SK-N-SH (cell line): ENCODE measurements around the gene PRLR. TPM values are rescaled to one million over a fixed set of nuclear protein-coding genes. Genes with fewer than 3 reads are reported as not detected.

ENCODE experiments used
- CTCF ChIA-PET: fragments of 300-600, 350-600 bp; formaldehyde crosslinking; extraction: SDS; loops from one replicate; lab custom pipeline; 2021; lab: Yijun Ruan, JAX
- POLR2A ChIA-PET: fragments of 350-600 bp; sonication (Branson Sonifier 250); formaldehyde crosslinking; extraction: SDS; loops from one replicate; lab custom pipeline; 2020; ENCODE audit warnings: antibody characterized with exemption, inconsistent platforms; lab: Yijun Ruan, JAX
- DNase-seq: peaks from one replicate; pipeline ENCODE4 v3.0.0; 2012
- H2AFZ ChIP-seq: fragments of 200-600 bp; sonication (generic); 2 replicates; pipeline ENCODE4 v1.8.1; 2016; ENCODE audit warnings: antibody characterized with exemption, mild to moderate bottlenecking, low read depth
- H3F3A ChIP-seq: fragments of 200-600 bp; sonication (generic); replicated peaks from 2 replicates; pipeline ENCODE3; 2016; ENCODE audit warnings: antibody characterized with exemption, mild to moderate bottlenecking; ENCODE audit not compliant: insufficient read depth
- H3K27ac ChIP-seq, 2 experiments: fragments of 200-500 bp in 1 of 2; fragments of 200-600 bp in 1 of 2; sonication (Bioruptor generic) in 1 of 2; sonication (generic), shearing (Covaris generic) in 1 of 2; 2 replicates each; pipeline versions ENCODE4 v1.5.1 to v1.6.1; 2014 to 2016; ENCODE audit warnings: low read depth in 2 of 2, inconsistent platforms in 1 of 2, low read length in 1 of 2, mild to moderate bottlenecking in 1 of 2, mixed read lengths in 1 of 2
- H3K27me3 ChIP-seq: fragments of 200-600 bp; sonication (generic), shearing (Covaris generic); 2 replicates; pipeline ENCODE4 v1.6.1; 2016; ENCODE audit warnings: mixed run types; ENCODE audit not compliant: insufficient read depth
- H3K36me3 ChIP-seq, 2 experiments: fragments of 200-500 bp in 1 of 2; fragments of 200-600 bp in 1 of 2; sonication (Bioruptor generic) in 1 of 2; sonication (generic) in 1 of 2; replicated peaks in 1 of 2; 2 replicates each; pipeline versions ENCODE3 to v1.5.1; 2014 to 2016; ENCODE audit warnings: low read length in 1 of 2, mild to moderate bottlenecking in 1 of 2; ENCODE audit not compliant: insufficient read depth in 2 of 2, control insufficient read depth in 1 of 2
- H3K4me1 ChIP-seq, 2 experiments: fragments of 200-500 bp in 1 of 2; fragments of 200-600 bp in 1 of 2; sonication (Bioruptor generic) in 1 of 2; sonication (generic), shearing (Covaris generic) in 1 of 2; 2 replicates each; pipeline versions ENCODE4 v1.5.1 to v1.6.1; 2014 to 2016; ENCODE audit warnings: low read depth in 1 of 2, low read length in 1 of 2, mixed run types in 1 of 2; ENCODE audit not compliant: insufficient read depth in 2 of 2, control insufficient read depth in 1 of 2
- H3K4me2 ChIP-seq: fragments of 200-600 bp; sonication (generic), shearing (Covaris generic); 2 replicates; pipeline ENCODE4 v1.6.1; 2017; ENCODE audit warnings: mixed run types
- H3K4me3 ChIP-seq, 2 experiments: fragments of 200-500 bp in 1 of 2; fragments of 200-600 bp in 1 of 2; sonication (Bioruptor generic) in 1 of 2; sonication (generic), shearing (Covaris generic) in 1 of 2; 2 replicates each; pipeline versions ENCODE4 v1.5.1 to v1.8.1; 2014 to 2016; ENCODE audit warnings: low read depth in 2 of 2, inconsistent platforms in 1 of 2, low read length in 1 of 2, mild to moderate bottlenecking in 1 of 2, mixed read lengths in 1 of 2, moderate library complexity in 1 of 2
- H3K79me2 ChIP-seq: fragments of 200-600 bp; sonication (generic); 2 replicates; pipeline ENCODE4 v1.8.1; 2017; ENCODE audit warnings: mild to moderate bottlenecking; ENCODE audit not compliant: insufficient read depth
- H3K9ac ChIP-seq: fragments of 200-600 bp; sonication (generic); 2 replicates; pipeline ENCODE4 v1.6.1; 2017; ENCODE audit warnings: mixed run types
- H3K9me2 ChIP-seq: fragments of 200-600 bp; sonication (generic); 2 replicates; pipeline ENCODE4 v1.6.1; 2017; ENCODE audit warnings: mixed run types
- H3K9me3 ChIP-seq: fragments of 200-600 bp; sonication (generic); 2 replicates; pipeline ENCODE4 v1.6.1; 2017; ENCODE audit warnings: mixed run types, mild to moderate bottlenecking, moderate library complexity
- H4K20me1 ChIP-seq: fragments of 200-600 bp; sonication (generic); 2 replicates; pipeline ENCODE4 v1.6.1; 2017; ENCODE audit warnings: mild to moderate bottlenecking, mixed run types; ENCODE audit not compliant: insufficient read depth
- CHD2 ChIP-seq: fragments of 150-350 bp; IDR thresholded peaks from 2 replicates; pipeline ENCODE4 v1.6.1; 2018; ENCODE audit warnings: low read length; ENCODE audit not compliant: partially characterized antibody
- CTCF ChIP-seq: fragments of 200-600 bp; sonication (generic); IDR thresholded peaks from 2 replicates; pipeline ENCODE4 v1.6.1; 2017; ENCODE audit warnings: antibody characterized with exemption, mild to moderate bottlenecking, moderate library complexity
- EP300 ChIP-seq, 2 experiments: IDR thresholded peaks; 2 replicates each; pipeline versions ENCODE4 v1.4.0 to v1.6.1; 2012; ENCODE audit warnings: borderline replicate concordance in 1 of 2, low read depth in 1 of 2, low read length in 1 of 2
- FOSL2 ChIP-seq: IDR thresholded peaks from 2 replicates; pipeline ENCODE4 v1.4.0; 2012; ENCODE audit warnings: low read depth, mild to moderate bottlenecking, moderate library complexity, borderline replicate concordance
- GABPA ChIP-seq: IDR thresholded peaks from 2 replicates; pipeline ENCODE4 v1.4.0; 2012; ENCODE audit warnings: low read depth, mild to moderate bottlenecking
- GATA2 ChIP-seq: sonication (generic); formaldehyde crosslinking; IDR thresholded peaks from 2 replicates; pipeline ENCODE4 v1.5.0; 2020; ENCODE audit warnings: mild to moderate bottlenecking, missing genetic modification reagents
- IRF3 ChIP-seq: fragments of 150-350 bp; IDR thresholded peaks from 2 replicates; pipeline ENCODE4 v1.6.1; 2016; ENCODE audit warnings: mild to moderate bottlenecking, low read depth, low read length
- MEF2A ChIP-seq: IDR thresholded peaks from 2 replicates; pipeline ENCODE4 v1.4.0; 2012; ENCODE audit warnings: low read depth, borderline replicate concordance
- NRF1 ChIP-seq: IDR thresholded peaks from 2 replicates; pipeline ENCODE4 v1.6.1; 2012; ENCODE audit warnings: low read depth, mild to moderate bottlenecking, low read length
- RAD21 ChIP-seq: IDR thresholded peaks from 2 replicates; pipeline ENCODE4 v1.6.1; 2012; ENCODE audit warnings: mild to moderate bottlenecking, low read length
- REST ChIP-seq: IDR thresholded peaks from 2 replicates; pipeline ENCODE4 v1.6.1; 2012; ENCODE audit warnings: mild to moderate bottlenecking, low read depth, low read length, moderate library complexity
- RXRA ChIP-seq: IDR thresholded peaks from 2 replicates; pipeline ENCODE4 v1.4.0; 2012; ENCODE audit warnings: low read depth, mild to moderate bottlenecking, borderline replicate concordance
- SMC3 ChIP-seq: IDR thresholded peaks from 2 replicates; pipeline ENCODE4 v1.6.1; 2012; ENCODE audit warnings: low read depth, low read length, improper control_type of control experiment
- TAF1 ChIP-seq: IDR thresholded peaks from 2 replicates; pipeline ENCODE4 v1.6.1; 2012; ENCODE audit warnings: low read depth, mild to moderate bottlenecking, low read length, moderate library complexity, borderline replicate concordance
- TEAD4 ChIP-seq: IDR thresholded peaks from 2 replicates; pipeline ENCODE4 v1.4.0; 2012; ENCODE audit warnings: mild to moderate bottlenecking, borderline replicate concordance; ENCODE audit not compliant: insufficient read depth
- WGBS: methylation state at CpG from one replicate; pipeline ENCODE4 v1.1.6; 2017; ENCODE audit warnings: low lambda C conversion rate; 5-methylcytosine and 5-hydroxymethylcytosine counted together
- polyA plus RNA-seq, 3 experiments: library from polyadenylated mRNA; depleted of rRNA; stranded (reverse); fragments of >200 nt; gene quantifications; 2 replicates each; pipeline ENCODE4 v1.2.3, GENCODE V29; 2012

The PRLR gene
- polyA plus RNA-seq, 1 of the 3 experiments (the other 2 are of a cell fraction): 0.13 TPM

GRCh38 chr5:35229076-35230037 lies 930 bp downstream of the PRLR start:
- Histone ChIP-seq H2AFZ (peak overlapping the region; percentile 59; the same call in 1 of the 2 replicates), H3K27me3 (peaks cover 38% of the 10 kb centered on the region), H3K4me1 (peaks cover 0 to 9% of the 10 kb centered on the region in 2 experiments; a peak in 1 of 4 replicates), H3K9me2 (no peaks in the 10 kb centered on the region), H3K4me2 (peak overlapping the region; percentile 49), H3K79me2 (no peaks in the 10 kb centered on the region), H3K27ac (no peak overlapping the region), H4K20me1 (no peaks in the 10 kb centered on the region), H3K36me3 (no peaks in the 10 kb centered on the region), H3F3A (no peaks in the 10 kb centered on the region), H3K4me3 (peak overlapping the region; percentile 37 to 41; a peak in 3 of 4 replicates), H3K9me3 (no peaks in the 10 kb centered on the region), H3K9ac (no peak overlapping the region)
- peak; percentile 66 for DNase-seq
- ChIA-PET POLR2A (no interaction called here), CTCF (interaction anchor here (0.6 to 3.9 kb wide), 12 partner anchors 9 to 697 kb away, joined by 3 to 23 read pairs (median 4); no protein-coding TSS in a partner anchor)
- 4% methylated on average over 30 of the region's 30 CpGs for WGBS
- peak; percentile 28; the same call in 1 of the 2 replicates for TF ChIP-seq SMC3
- TF ChIP-seq GABPA: no peak
- no peak for TF ChIP-seq CHD2
- TF ChIP-seq RAD21: peak; percentile 62
- TF ChIP-seq CTCF: 0 out of 2 replicates have a peak, but pooled peaks have one; percentile 7

- no peak overlapping the region for H3K4me2 ChIP-seq
- no peaks in the 10 kb centered on the region for H3K9me2 ChIP-seq
- 50% methylated on average over 2 of the region's 2 CpGs for WGBS
- no peaks in the 10 kb centered on the region for H4K20me1 ChIP-seq
- no peak for DNase-seq
- H3K9me3 ChIP-seq: no peaks in the 10 kb centered on the region
- POLR2A ChIA-PET: no interaction called here
- H3F3A ChIP-seq: no peaks in the 10 kb centered on the region
- peaks cover 0 to 9% of the 10 kb centered on the region in 2 experiments; a peak in 1 of 4 replicates for H3K4me1 ChIP-seq
- H3K27ac ChIP-seq: no peak overlapping the region
- no peak overlapping the region for H3K4me3 ChIP-seq
- H3K27me3 ChIP-seq: peaks cover 38% of the 10 kb centered on the region
- no peaks in the 10 kb centered on the region for H3K36me3 ChIP-seq
- no peaks in the 10 kb centered on the region for H3K79me2 ChIP-seq
- CTCF ChIA-PET: interaction anchor here (1.2 to 3.9 kb wide), 5 partner anchors 137 to 698 kb away, joined by 3 to 23 read pairs (median 5); no protein-coding TSS in a partner anchor
- no peak overlapping the region for H2AFZ ChIP-seq
- no peak overlapping the region for H3K9ac ChIP-seq
- TF ChIP-seq NRF1 (no peak), MEF2A (no peak), FOSL2 (no peak), TEAD4 (no peak), REST (no peak), RXRA (no peak), GABPA (no peak), RAD21 (no peak), EP300 (IDR thresholded peaks at IDR 0.05; ENCODE audit: borderline replicate concordance in 1 of 2, low read depth in 1 of 2, low read length in 1 of 2) (no peak), TAF1 (no peak), IRF3 (no peak), GATA2 (CRISPR knock-in tag) (no peak), CTCF (no peak)
Measured at GRCh38 chr5:35228310-35228709, 2.0 kb downstream of the PRLR start.
